CD4-positive, alpha-beta T cell (primary cell): Measurements from ENCODE around the gene LRWD1. TPM values are rescaled to one million over a fixed set of nuclear protein-coding genes. Genes with fewer than 3 reads are reported as not detected.
"Not testable (repeated sequence)": the region's sequence is repeated elsewhere in the genome, so short reads cannot be mapped to it uniquely, and the experiment has no call there.

Experiments used
- ATAC-seq: fragments of 200-7000 bp; cut with Tn5 transposase; one replicate; pipeline ENCODE4 v1.10.0; 2022; ENCODE audit warnings: mild to moderate bottlenecking; ENCODE audit not compliant: poor library complexity
- CTCF ChIA-PET: fragments of 350-600 bp; sonication (Branson Sonifier 250); formaldehyde crosslinking; loops from one replicate; lab custom pipeline; 2021; ENCODE audit warnings: antibody characterized with exemption, inconsistent platforms; lab: Charles Lee
- POLR2A ChIA-PET: fragments of 350-600 bp; sonication (Branson Sonifier 250); formaldehyde crosslinking; loops from one replicate; lab custom pipeline; 2021; ENCODE audit warnings: antibody characterized with exemption, inconsistent platforms; lab: Charles Lee
- DNase-seq, 14 experiments: peaks; one replicate each; pipeline ENCODE4 v3.0.0-alpha.2; 2013 to 2020; ENCODE audit warnings: mixed read lengths in 2 of 14
- H3K27ac ChIP-seq, 2 donors: one replicate each; pipeline versions ENCODE4 v1.5.1 to v1.7.0; 2013; ENCODE audit warnings: low read length in 2 of 2, low read depth in 1 of 2, mild to moderate bottlenecking in 1 of 2
- H3K27me3 ChIP-seq, 2 experiments: 1 replicate in 1 of 2; 2 replicates in 1 of 2; pipeline versions ENCODE4 v1.6.1 to v1.7.0; 2013; ENCODE audit warnings: low read length in 2 of 2, control low read depth in 1 of 2, mild to moderate bottlenecking in 1 of 2, moderate library complexity in 1 of 2; ENCODE audit not compliant: insufficient read depth in 2 of 2, control insufficient read depth in 1 of 2
- H3K36me3 ChIP-seq: one replicate; pipeline ENCODE4 v1.6.1; 2013; ENCODE audit warnings: low read length, control low read depth; ENCODE audit not compliant: insufficient read depth
- H3K4me1 ChIP-seq: one replicate; pipeline ENCODE4 v1.6.1; 2013; ENCODE audit warnings: low read length, control low read depth; ENCODE audit not compliant: insufficient read depth
- H3K4me3 ChIP-seq: one replicate; pipeline ENCODE4 v1.5.1; 2013; ENCODE audit warnings: mild to moderate bottlenecking, low read length, moderate library complexity
- H3K9me3 ChIP-seq, 2 experiments: 1 replicate in 1 of 2; 2 replicates in 1 of 2; pipeline versions ENCODE4 v1.6.1 to v1.7.0; 2013; ENCODE audit warnings: low read length in 2 of 2, mild to moderate bottlenecking in 2 of 2, control low read depth in 1 of 2, moderate library complexity in 1 of 2; ENCODE audit not compliant: control insufficient read depth in 1 of 2, insufficient read depth in 1 of 2
- H3K27ac Mint-ChIP-seq: one replicate; pipeline ENCODE4 v1.8.0; 2020; ENCODE audit warnings: mixed read lengths
- H3K27me3 Mint-ChIP-seq: one replicate; pipeline ENCODE4 v1.8.0; 2021; ENCODE audit warnings: mixed read lengths
- H3K36me3 Mint-ChIP-seq: one replicate; pipeline ENCODE4 v1.8.0; 2021; ENCODE audit warnings: low read depth, mixed read lengths
- H3K4me1 Mint-ChIP-seq: one replicate; pipeline ENCODE4 v1.8.0; 2021; ENCODE audit warnings: low read depth, mixed read lengths
- H3K4me3 Mint-ChIP-seq: one replicate; pipeline ENCODE4 v1.8.0; 2020; ENCODE audit warnings: mild to moderate bottlenecking, mixed read lengths
- H3K9me3 Mint-ChIP-seq: one replicate; pipeline ENCODE4 v1.8.0; 2020; ENCODE audit warnings: mixed read lengths
- intact Hi-C, 2 experiments: fragments of 100-400 bp; cut with DNase I in 1 of 2; cut with micrococcal nuclease in 1 of 2; formaldehyde crosslinking; loops; one replicate each; pipeline versions ENCODE4 v1.15.1 to v1.9.0; 2023 to 2025; cut with DNase I, micrococcal nuclease
- total RNA-seq, 174 experiments: library from RNA in 2 of 174; stranded (reverse) in 2 of 174; gene quantifications; one replicate each; pipeline ENCODE4 v1.2.3 and lab custom pipeline; 2021 to 2026
- TF ChIP-seq, protein P1 (sequence below): fragments of 200-600 bp; IDR thresholded peaks from one replicate; pipeline ENCODE4 v1.8.0; 2022; ENCODE audit warnings: antibody characterized with exemption, mild to moderate bottlenecking

The LRWD1 gene
- total RNA-seq, 2 experiments from 2014 or later, result 12.9 to 13.9 TPM

DNA sequence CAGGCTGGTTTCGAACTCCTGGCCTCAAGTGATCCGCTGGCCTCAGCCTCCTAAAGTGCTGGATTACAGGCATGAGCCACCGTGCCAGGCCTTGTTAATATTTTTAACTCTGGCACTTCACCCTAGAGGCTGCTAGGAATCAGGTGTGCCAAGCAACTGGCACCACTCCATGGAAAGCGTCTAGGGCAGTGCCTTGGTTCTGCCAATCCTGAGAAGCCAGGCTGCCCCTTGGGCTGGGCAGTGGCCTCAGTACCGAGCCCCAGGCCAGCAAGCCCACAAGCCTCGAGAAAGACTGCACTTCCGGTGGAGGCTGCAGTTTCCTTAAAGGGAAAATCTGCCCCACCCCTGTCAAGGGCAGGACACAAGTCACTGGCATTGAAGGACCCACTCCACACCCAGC, 11.5 kb upstream of the LRWD1 start:
- POLR2A ChIA-PET, result no interaction called here
- Histone ChIP-seq H3K4me3 (no peak overlapping the region), H3K27me3 (no peaks in the 10 kb centered on the region), H3K27ac (no peak overlapping the region), H3K4me1 (peaks cover 5% of the 10 kb centered on the region), H3K9me3 (no peaks in the 10 kb centered on the region), H3K36me3 (peaks cover 24% of the 10 kb centered on the region)
- Mint-ChIP-seq H3K27ac (no peak overlapping the region), H3K4me3 (no peak overlapping the region), H3K36me3 (peaks cover 16% of the 10 kb centered on the region), H3K9me3 (no peaks in the 10 kb centered on the region), H3K4me1 (peaks cover 4% of the 10 kb centered on the region), H3K27me3 (no peaks in the 10 kb centered on the region)
- TF ChIP-seq, protein P1, sequence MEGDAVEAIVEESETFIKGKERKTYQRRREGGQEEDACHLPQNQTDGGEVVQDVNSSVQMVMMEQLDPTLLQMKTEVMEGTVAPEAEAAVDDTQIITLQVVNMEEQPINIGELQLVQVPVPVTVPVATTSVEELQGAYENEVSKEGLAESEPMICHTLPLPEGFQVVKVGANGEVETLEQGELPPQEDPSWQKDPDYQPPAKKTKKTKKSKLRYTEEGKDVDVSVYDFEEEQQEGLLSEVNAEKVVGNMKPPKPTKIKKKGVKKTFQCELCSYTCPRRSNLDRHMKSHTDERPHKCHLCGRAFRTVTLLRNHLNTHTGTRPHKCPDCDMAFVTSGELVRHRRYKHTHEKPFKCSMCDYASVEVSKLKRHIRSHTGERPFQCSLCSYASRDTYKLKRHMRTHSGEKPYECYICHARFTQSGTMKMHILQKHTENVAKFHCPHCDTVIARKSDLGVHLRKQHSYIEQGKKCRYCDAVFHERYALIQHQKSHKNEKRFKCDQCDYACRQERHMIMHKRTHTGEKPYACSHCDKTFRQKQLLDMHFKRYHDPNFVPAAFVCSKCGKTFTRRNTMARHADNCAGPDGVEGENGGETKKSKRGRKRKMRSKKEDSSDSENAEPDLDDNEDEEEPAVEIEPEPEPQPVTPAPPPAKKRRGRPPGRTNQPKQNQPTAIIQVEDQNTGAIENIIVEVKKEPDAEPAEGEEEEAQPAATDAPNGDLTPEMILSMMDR, result no peak
- intact Hi-C loops, result no loop called here
- CTCF ChIA-PET, result interaction anchor here (6.3 kb wide), 1 partner anchor 40 kb away, joined by 43 read pairs; no protein-coding TSS in a partner anchor
- DNase-seq (no peak), ATAC-seq (no peak)

DNA sequence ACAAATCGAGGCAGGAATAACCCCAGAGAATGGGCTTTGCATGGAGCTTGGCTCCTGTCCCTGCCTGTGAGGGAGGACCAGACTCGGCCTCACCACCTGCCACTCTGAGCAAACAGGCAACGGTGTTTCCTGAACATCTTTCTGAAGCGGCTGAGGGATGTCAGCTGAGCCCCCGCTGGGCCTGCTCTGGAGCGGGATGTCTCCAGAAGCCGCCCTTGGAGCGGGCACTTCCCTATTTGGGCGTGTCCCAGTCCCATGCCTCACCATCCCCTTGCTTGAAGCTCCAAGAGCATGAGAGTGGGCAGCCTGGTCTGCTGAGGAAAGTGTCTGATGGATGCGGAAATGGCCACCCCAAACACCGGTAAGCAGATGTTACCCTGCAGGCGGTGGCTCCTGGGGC, 10.3 kb upstream of the LRWD1 start:
- intact Hi-C loops, result no loop called here
- POLR2A ChIA-PET, result interaction anchor here (0.9 to 1.5 kb wide), 2 partner anchors 29 to 59 kb away, joined by 3 read pairs; no protein-coding TSS in a partner anchor

DNA sequence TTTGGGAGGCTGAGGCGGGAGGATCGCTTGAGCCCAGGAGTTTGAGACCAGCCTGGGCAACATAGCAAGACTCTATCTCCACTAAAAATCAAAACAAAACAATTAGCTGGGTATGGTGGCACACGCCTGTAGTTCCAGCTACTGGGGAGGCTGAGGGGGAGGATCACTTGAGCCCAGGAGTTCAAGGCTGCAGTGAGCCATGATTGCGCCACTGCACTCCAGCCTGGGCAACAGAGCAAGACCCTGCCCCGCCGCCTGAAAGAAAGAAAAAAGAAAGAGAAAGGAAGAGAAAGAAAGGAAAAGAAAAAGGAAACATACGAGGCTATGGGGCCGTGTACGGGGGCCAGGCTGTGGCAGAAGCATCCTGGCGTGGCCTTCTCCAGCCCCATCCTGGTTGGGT, 9.9 kb upstream of the LRWD1 start:
- H3K9me3 Mint-ChIP-seq, H3K27me3 Mint-ChIP-seq, H3K4me3 ChIP-seq, H3K27me3 ChIP-seq, H3K27ac Mint-ChIP-seq, CTCF ChIA-PET, H3K4me1 Mint-ChIP-seq, ATAC-seq, H3K4me3 Mint-ChIP-seq, H3K4me1 ChIP-seq, H3K27ac ChIP-seq, H3K9me3 ChIP-seq, DNase-seq: not testable (repeated sequence)
- peaks cover 33% of the 10 kb centered on the region for H3K36me3 ChIP-seq
- intact Hi-C loops, result loop anchor here in 1 of 2 experiments (5.0 kb wide), 1 partner anchor 178 kb away; no protein-coding TSS in a partner anchor
- peaks cover 20% of the 10 kb centered on the region for H3K36me3 Mint-ChIP-seq
- POLR2A ChIA-PET, result interaction anchor here (0.9 to 1.5 kb wide), 2 partner anchors 29 to 59 kb away, joined by 3 read pairs; no protein-coding TSS in a partner anchor

More for the DNA sequence above, 10.3 kb upstream of the LRWD1 start:
- Histone ChIP-seq H3K27me3 (no peaks in the 10 kb centered on the region), H3K4me1 (peaks cover 5% of the 10 kb centered on the region), H3K27ac (no peak overlapping the region), H3K36me3 (peaks cover 32% of the 10 kb centered on the region), H3K9me3 (no peaks in the 10 kb centered on the region), H3K4me3 (no peak overlapping the region)
- H3K27me3 Mint-ChIP-seq, result no peaks in the 10 kb centered on the region
- TF ChIP-seq, protein P1, result no peak
- no peaks in the 10 kb centered on the region for H3K9me3 Mint-ChIP-seq
- H3K27ac Mint-ChIP-seq, result no peak overlapping the region
- DNase-seq (no peak), ATAC-seq (no peak)
- CTCF ChIA-PET, result no interaction called here
- H3K4me3 Mint-ChIP-seq, result no peak overlapping the region
- peaks cover 20% of the 10 kb centered on the region for H3K36me3 Mint-ChIP-seq
- peaks cover 4% of the 10 kb centered on the region for H3K4me1 Mint-ChIP-seq

DNA sequence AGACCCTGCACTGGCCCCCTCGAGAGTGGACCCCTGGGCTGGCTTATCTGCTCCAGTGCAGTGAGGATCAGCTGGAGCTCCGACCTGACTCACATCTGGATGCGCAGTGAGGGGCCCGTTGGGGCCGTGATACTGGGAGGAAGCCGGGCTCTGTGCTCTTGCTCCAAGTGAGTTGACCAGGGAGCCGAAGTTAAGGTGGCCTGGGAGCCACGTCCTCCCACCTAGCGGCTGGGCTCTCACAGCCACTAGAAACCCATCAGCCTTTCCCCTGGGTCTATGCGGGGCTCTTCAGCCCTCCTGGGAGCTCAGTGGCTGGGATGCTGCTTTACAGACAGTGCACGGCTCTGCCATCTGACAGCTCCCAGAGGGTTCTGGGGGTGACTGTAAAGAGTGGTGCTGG, 9.2 kb upstream of the LRWD1 start:
- Mint-ChIP-seq H3K36me3 (peaks cover 22% of the 10 kb centered on the region), H3K27ac (no peak overlapping the region), H3K4me1 (no peaks in the 10 kb centered on the region), H3K4me3 (no peak overlapping the region), H3K9me3 (no peaks in the 10 kb centered on the region), H3K27me3 (no peaks in the 10 kb centered on the region)
- H3K27me3 ChIP-seq, result no peaks in the 10 kb centered on the region
- intact Hi-C loops, result loop anchor here in 1 of 2 experiments (5.0 kb wide), 1 partner anchor 178 kb away; no protein-coding TSS in a partner anchor
- POLR2A ChIA-PET, result interaction anchor here (1.1 to 1.5 kb wide), 2 partner anchors 21 to 60 kb away, joined by 3 to 4 read pairs; no protein-coding TSS in a partner anchor
- ATAC-seq (no peak), DNase-seq (no peak)
- peaks cover 35% of the 10 kb centered on the region for H3K36me3 ChIP-seq
- CTCF ChIA-PET, result interaction anchor here (2.3 kb wide), 1 partner anchor 43 kb away, joined by 9 read pairs; no protein-coding TSS in a partner anchor
- TF ChIP-seq, protein P1, result no peak
- no peaks in the 10 kb centered on the region for H3K9me3 ChIP-seq
- H3K27ac ChIP-seq, result no peak overlapping the region
- peaks cover 2% of the 10 kb centered on the region for H3K4me1 ChIP-seq
- no peak overlapping the region for H3K4me3 ChIP-seq
